ENCODE data around the gene KCNQ4.

The KCNQ4 gene

GRCh38 chr1:40803447-40803846 is 19.9 kb downstream of the KCNQ4 start:
- H3K23ac ChIP-seq (ENCODE audit: low read length), result no peak overlapping the region
- WGBS (ENCODE audit: extremely low coverage, insufficient coverage, low lambda C conversion rate), result no CpG with 5 or more reads among the region's 3 CpGs
- H3K36me3 ChIP-seq (ENCODE audit: control insufficient read depth, insufficient read depth, low read length), result no peaks in the 10 kb centered on the region
- H4K5ac ChIP-seq (ENCODE audit: low read length), result no peak overlapping the region
- no peak overlapping the region for H3K4me2 ChIP-seq (ENCODE audit: low read length)
- no peak for DNase-seq
- no peak overlapping the region for H3K4me3 ChIP-seq (ENCODE audit: low read length)
- H4K8ac ChIP-seq (ENCODE audit: low read depth, low read length), result no peak overlapping the region
- no peaks in the 10 kb centered on the region for H3K79me1 ChIP-seq (ENCODE audit: low read length)
- no peak overlapping the region for H2AK5ac ChIP-seq (ENCODE audit: low read length)
- no peaks in the 10 kb centered on the region for H3K4me1 ChIP-seq (ENCODE audit: control insufficient read depth, low read depth, low read length)
- H2BK120ac ChIP-seq (ENCODE audit: low read depth, low read length), result no peak overlapping the region
- H3K27me3 ChIP-seq (ENCODE audit: insufficient read depth, low read length, poor library complexity), result no peaks in the 10 kb centered on the region
- no peak overlapping the region for H2BK5ac ChIP-seq (ENCODE audit: low read length)
- no peak overlapping the region for H3K18ac ChIP-seq (ENCODE audit: low read length)
- no peak overlapping the region for H3K9ac ChIP-seq (ENCODE audit: low read length)
- no peaks in the 10 kb centered on the region for H3K79me2 ChIP-seq (ENCODE audit: control insufficient read depth, insufficient read depth, low read length)
- no peak overlapping the region for H3K56ac ChIP-seq (ENCODE audit: low read length)
- H3K4ac ChIP-seq (ENCODE audit: low read depth, low read length), result no peak overlapping the region
- no peak overlapping the region for H2BK15ac ChIP-seq (replicated peaks; ENCODE audit: low read depth)
- no peak overlapping the region for H3K27ac ChIP-seq (ENCODE audit: low read depth, low read length)

GRCh38 chr1:40803902-40804301 is 20.3 kb downstream of the KCNQ4 start:
- H3K79me2 ChIP-seq (ENCODE audit: control insufficient read depth, insufficient read depth, low read length), result no peaks in the 10 kb centered on the region
- H3K23ac ChIP-seq (ENCODE audit: low read length), result no peak overlapping the region
- H3K4me3 ChIP-seq (ENCODE audit: low read length), result no peak overlapping the region
- H2BK15ac ChIP-seq (replicated peaks; ENCODE audit: low read depth), result no peak overlapping the region
- no peak overlapping the region for H4K8ac ChIP-seq (ENCODE audit: low read depth, low read length)
- H3K4me1 ChIP-seq (ENCODE audit: control insufficient read depth, low read depth, low read length), result no peaks in the 10 kb centered on the region
- no peak overlapping the region for H3K9ac ChIP-seq (ENCODE audit: low read length)
- no peak overlapping the region for H3K4me2 ChIP-seq (ENCODE audit: low read length)
- no peaks in the 10 kb centered on the region for H3K36me3 ChIP-seq (ENCODE audit: control insufficient read depth, insufficient read depth, low read length)
- no peak overlapping the region for H2AK5ac ChIP-seq (ENCODE audit: low read length)
- no peak overlapping the region for H2BK5ac ChIP-seq (ENCODE audit: low read length)
- no peak overlapping the region for H3K27ac ChIP-seq (ENCODE audit: low read depth, low read length)
- no peak overlapping the region for H2BK120ac ChIP-seq (ENCODE audit: low read depth, low read length)
- no peak overlapping the region for H4K5ac ChIP-seq (ENCODE audit: low read length)
- H3K56ac ChIP-seq (ENCODE audit: low read length), result no peak overlapping the region
- DNase-seq, result no peak
- H3K18ac ChIP-seq (ENCODE audit: low read length), result no peak overlapping the region
- no CpG with 5 or more reads among the region's 2 CpGs for WGBS (ENCODE audit: extremely low coverage, insufficient coverage, low lambda C conversion rate)
- H3K27me3 ChIP-seq (ENCODE audit: insufficient read depth, low read length, poor library complexity), result no peaks in the 10 kb centered on the region
- no peak overlapping the region for H3K4ac ChIP-seq (ENCODE audit: low read depth, low read length)
- H3K79me1 ChIP-seq (ENCODE audit: low read length), result no peaks in the 10 kb centered on the region

DNA sequence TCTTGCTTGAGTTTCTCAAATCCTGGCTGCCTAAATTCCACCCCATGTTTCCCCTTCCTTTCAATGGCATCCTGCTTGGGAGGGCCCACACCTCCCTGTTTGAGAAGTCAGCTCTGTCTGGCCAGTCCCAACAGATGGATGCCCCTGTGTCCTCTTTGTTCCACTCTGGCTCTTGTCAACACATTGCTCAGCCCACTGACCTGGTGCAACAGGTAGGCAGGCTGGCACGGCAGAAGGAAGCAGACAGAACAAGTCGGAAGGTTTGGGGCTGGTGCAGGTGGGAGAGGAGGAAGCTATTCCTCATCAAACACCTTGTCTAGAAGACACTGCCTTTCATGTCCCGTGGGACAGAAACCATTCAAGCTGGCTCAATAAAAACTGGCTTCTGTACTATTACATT is 22.7 kb downstream of the KCNQ4 start:
- H3K9ac ChIP-seq (ENCODE audit: low read length), result no peak overlapping the region
- H2BK120ac ChIP-seq (ENCODE audit: low read depth, low read length), result no peak overlapping the region
- H3K4me2 ChIP-seq (ENCODE audit: low read length), result no peak overlapping the region
- H3K4ac ChIP-seq (ENCODE audit: low read depth, low read length), result no peak overlapping the region
- no peaks in the 10 kb centered on the region for H3K79me1 ChIP-seq (ENCODE audit: low read length)
- H3K4me1 ChIP-seq (ENCODE audit: control insufficient read depth, low read depth, low read length), result no peaks in the 10 kb centered on the region
- H2BK5ac ChIP-seq (ENCODE audit: low read length), result no peak overlapping the region
- H3K36me3 ChIP-seq (ENCODE audit: control insufficient read depth, insufficient read depth, low read length), result no peaks in the 10 kb centered on the region
- H3K56ac ChIP-seq (ENCODE audit: low read length), result no peak overlapping the region
- no peaks in the 10 kb centered on the region for H3K27me3 ChIP-seq (ENCODE audit: insufficient read depth, low read length, poor library complexity)
- H3K23ac ChIP-seq (ENCODE audit: low read length), result no peak overlapping the region
- no peak overlapping the region for H3K4me3 ChIP-seq (ENCODE audit: low read length)
- H3K18ac ChIP-seq (ENCODE audit: low read length), result no peak overlapping the region
- no peak for DNase-seq
- H3K27ac ChIP-seq (ENCODE audit: low read depth, low read length), result no peak overlapping the region
- H2AK5ac ChIP-seq (ENCODE audit: low read length), result no peak overlapping the region
- no peaks in the 10 kb centered on the region for H3K79me2 ChIP-seq (ENCODE audit: control insufficient read depth, insufficient read depth, low read length)
- WGBS (ENCODE audit: extremely low coverage, insufficient coverage, low lambda C conversion rate), result no CpG with 5 or more reads among the region's 3 CpGs
- H2BK15ac ChIP-seq (replicated peaks; ENCODE audit: low read depth), result no peak overlapping the region
- no peak overlapping the region for H4K8ac ChIP-seq (ENCODE audit: low read depth, low read length)
- no peak overlapping the region for H4K5ac ChIP-seq (ENCODE audit: low read length)

DNA sequence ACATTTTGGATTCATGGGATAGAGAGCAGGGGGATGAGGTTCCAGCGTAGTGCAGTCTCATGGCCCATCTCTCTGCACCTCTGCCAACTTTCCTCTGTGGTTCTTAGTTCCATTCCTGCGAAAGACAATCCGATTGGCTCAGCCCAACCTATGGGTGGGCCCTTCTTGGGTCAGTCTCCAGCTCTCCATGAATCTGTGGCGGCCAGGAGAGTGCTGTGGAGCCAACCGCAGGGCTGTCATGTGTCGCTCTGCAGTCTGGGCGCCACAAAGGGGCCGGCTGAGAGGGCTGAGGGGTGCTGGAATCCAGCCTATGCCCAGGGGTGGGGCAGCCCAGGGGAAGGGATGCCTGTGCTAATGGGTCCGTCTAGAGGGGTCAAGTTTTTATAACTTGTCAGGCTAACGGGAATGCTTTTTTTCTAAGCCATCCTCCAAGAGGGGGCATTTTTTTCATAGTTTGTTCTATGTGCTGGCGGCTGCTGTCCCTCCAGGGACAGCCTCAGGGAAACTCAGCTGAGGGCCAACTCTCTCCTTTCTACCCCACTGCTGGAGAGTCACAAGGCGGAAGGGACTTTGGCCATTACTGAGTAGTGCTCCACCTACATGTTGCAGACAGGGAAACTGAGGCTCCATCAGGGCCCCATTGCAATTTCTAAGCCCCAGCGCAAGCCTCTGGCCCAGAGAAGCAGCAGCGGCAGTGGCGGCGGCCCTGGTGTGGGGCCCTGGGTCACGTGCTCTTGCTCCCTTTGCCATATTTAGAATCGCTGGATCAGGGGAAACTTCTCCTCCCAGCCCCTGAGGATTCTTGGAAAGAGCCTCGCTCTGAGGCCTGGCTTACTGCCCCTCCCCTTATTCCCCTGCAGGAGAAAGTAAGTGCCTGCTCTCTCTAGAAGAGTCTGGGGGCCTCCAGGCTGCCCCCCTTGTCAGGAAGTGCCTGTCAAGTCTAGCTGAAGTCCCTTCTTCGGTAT is 23.4 kb downstream of the KCNQ4 start:
- Histone ChIP-seq H3K79me1 (ENCODE audit: low read length) (no peaks in the 10 kb centered on the region), H3K27ac (ENCODE audit: low read depth, low read length) (no peak overlapping the region), H3K4me3 (ENCODE audit: low read length) (no peak overlapping the region), H4K5ac (ENCODE audit: low read length) (no peak overlapping the region), H3K4ac (ENCODE audit: low read depth, low read length) (no peak overlapping the region), H3K23ac (ENCODE audit: low read length) (no peak overlapping the region), H2BK120ac (ENCODE audit: low read depth, low read length) (no peak overlapping the region), H3K36me3 (ENCODE audit: control insufficient read depth, insufficient read depth, low read length) (no peaks in the 10 kb centered on the region), H3K79me2 (ENCODE audit: control insufficient read depth, insufficient read depth, low read length) (no peaks in the 10 kb centered on the region), H2BK5ac (ENCODE audit: low read length) (no peak overlapping the region), H3K18ac (ENCODE audit: low read length) (no peak overlapping the region), H3K9ac (ENCODE audit: low read length) (no peak overlapping the region), H3K4me2 (ENCODE audit: low read length) (no peak overlapping the region), H2AK5ac (ENCODE audit: low read length) (no peak overlapping the region), H4K8ac (ENCODE audit: low read depth, low read length) (no peak overlapping the region), H3K27me3 (ENCODE audit: insufficient read depth, low read length, poor library complexity) (no peaks in the 10 kb centered on the region), H3K4me1 (ENCODE audit: control insufficient read depth, low read depth, low read length) (no peaks in the 10 kb centered on the region), H2BK15ac (replicated peaks; ENCODE audit: low read depth) (no peak overlapping the region), H3K56ac (ENCODE audit: low read length) (no peak overlapping the region)
- WGBS (ENCODE audit: extremely low coverage, insufficient coverage, low lambda C conversion rate), result no CpG with 5 or more reads among the region's 20 CpGs
- DNase-seq, result no peak

DNA sequence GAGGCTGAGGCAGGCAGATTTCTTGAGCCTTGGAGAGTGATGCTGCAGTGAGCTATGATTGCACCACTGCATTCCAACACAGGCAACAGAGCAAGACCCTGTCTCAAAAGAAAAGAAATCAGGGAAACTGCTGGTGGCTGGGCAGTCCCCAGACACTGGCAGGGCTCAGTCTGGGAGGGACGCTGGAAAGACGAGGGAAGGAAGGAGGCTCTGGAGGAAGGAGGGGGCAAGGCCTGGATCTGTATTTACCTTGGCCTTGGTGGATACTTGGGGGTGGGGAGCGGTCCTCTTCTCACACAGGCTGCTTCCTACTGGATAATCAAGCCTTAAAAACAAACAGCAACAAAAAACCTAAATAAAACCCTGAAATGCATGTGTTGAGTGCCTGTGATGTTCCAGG is 24.4 kb downstream of the KCNQ4 start:
- Histone ChIP-seq H3K9ac (ENCODE audit: low read length) (no peak overlapping the region), H3K56ac (ENCODE audit: low read length) (no peak overlapping the region), H2BK15ac (replicated peaks; ENCODE audit: low read depth) (no peak overlapping the region), H3K79me1 (ENCODE audit: low read length) (no peaks in the 10 kb centered on the region), H3K79me2 (ENCODE audit: control insufficient read depth, insufficient read depth, low read length) (no peaks in the 10 kb centered on the region), H3K4me1 (ENCODE audit: control insufficient read depth, low read depth, low read length) (no peaks in the 10 kb centered on the region), H2AK5ac (ENCODE audit: low read length) (no peak overlapping the region), H4K5ac (ENCODE audit: low read length) (no peak overlapping the region), H2BK5ac (ENCODE audit: low read length) (no peak overlapping the region), H3K36me3 (ENCODE audit: control insufficient read depth, insufficient read depth, low read length) (no peaks in the 10 kb centered on the region), H2BK120ac (ENCODE audit: low read depth, low read length) (no peak overlapping the region), H3K4me3 (ENCODE audit: low read length) (no peak overlapping the region), H3K4me2 (ENCODE audit: low read length) (no peak overlapping the region), H3K4ac (ENCODE audit: low read depth, low read length) (no peak overlapping the region), H3K23ac (ENCODE audit: low read length) (no peak overlapping the region), H3K18ac (ENCODE audit: low read length) (no peak overlapping the region), H3K27me3 (ENCODE audit: insufficient read depth, low read length, poor library complexity) (no peaks in the 10 kb centered on the region), H4K8ac (ENCODE audit: low read depth, low read length) (no peak overlapping the region), H3K27ac (ENCODE audit: low read depth, low read length) (no peak overlapping the region)
- WGBS (ENCODE audit: extremely low coverage, insufficient coverage, low lambda C conversion rate), result no CpG with 5 or more reads among the region's 3 CpGs
- DNase-seq, result no peak

DNA sequence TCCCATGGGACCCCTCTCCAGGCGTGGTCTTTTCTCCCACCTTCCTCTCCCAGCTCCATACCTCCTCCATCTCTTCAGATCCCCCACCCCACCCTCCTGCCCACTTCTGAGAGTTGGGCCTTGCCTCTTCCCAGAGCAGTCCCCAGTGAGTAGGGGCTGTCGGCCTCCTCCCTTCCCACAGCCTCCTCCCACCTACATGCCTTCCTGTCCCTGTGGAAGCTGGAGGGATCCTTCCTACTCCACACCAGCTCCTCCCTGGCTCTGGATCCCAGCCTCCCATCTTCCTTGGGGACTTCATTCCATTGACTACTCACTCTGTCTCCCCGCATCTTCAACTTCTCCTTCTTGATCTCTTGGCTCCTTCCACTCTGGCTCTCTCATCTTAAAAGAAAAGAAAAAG is 24.9 kb downstream of the KCNQ4 start:
- Histone ChIP-seq H3K18ac (ENCODE audit: low read length) (no peak overlapping the region), H3K4me1 (ENCODE audit: control insufficient read depth, low read depth, low read length) (no peaks in the 10 kb centered on the region), H2AK5ac (ENCODE audit: low read length) (no peak overlapping the region), H3K79me1 (ENCODE audit: low read length) (no peaks in the 10 kb centered on the region), H3K23ac (ENCODE audit: low read length) (no peak overlapping the region), H2BK120ac (ENCODE audit: low read depth, low read length) (no peak overlapping the region), H4K8ac (ENCODE audit: low read depth, low read length) (no peak overlapping the region), H3K4ac (ENCODE audit: low read depth, low read length) (no peak overlapping the region), H3K4me3 (ENCODE audit: low read length) (no peak overlapping the region), H2BK5ac (ENCODE audit: low read length) (no peak overlapping the region), H4K5ac (ENCODE audit: low read length) (no peak overlapping the region), H3K36me3 (ENCODE audit: control insufficient read depth, insufficient read depth, low read length) (no peaks in the 10 kb centered on the region), H2BK15ac (replicated peaks; ENCODE audit: low read depth) (no peak overlapping the region), H3K9ac (ENCODE audit: low read length) (no peak overlapping the region), H3K27me3 (ENCODE audit: insufficient read depth, low read length, poor library complexity) (no peaks in the 10 kb centered on the region), H3K56ac (ENCODE audit: low read length) (no peak overlapping the region), H3K4me2 (ENCODE audit: low read length) (no peak overlapping the region), H3K27ac (ENCODE audit: low read depth, low read length) (no peak overlapping the region), H3K79me2 (ENCODE audit: control insufficient read depth, insufficient read depth, low read length) (no peaks in the 10 kb centered on the region)
- DNase-seq, result no peak
- no CpG with 5 or more reads among the region's 3 CpGs for WGBS (ENCODE audit: extremely low coverage, insufficient coverage, low lambda C conversion rate)
